ENCODE results near the gene GRK4. TPM values are rescaled to one million over a fixed set of nuclear protein-coding genes. Genes with fewer than 3 reads are reported as not detected.
"Not testable (repeated sequence)": the region's sequence is repeated elsewhere in the genome, so short reads cannot be mapped to it uniquely, and the experiment has no call there.

Gene GRK4
- total RNA-seq, 1 donor from 2014 or later = 4.7 TPM

DNA sequence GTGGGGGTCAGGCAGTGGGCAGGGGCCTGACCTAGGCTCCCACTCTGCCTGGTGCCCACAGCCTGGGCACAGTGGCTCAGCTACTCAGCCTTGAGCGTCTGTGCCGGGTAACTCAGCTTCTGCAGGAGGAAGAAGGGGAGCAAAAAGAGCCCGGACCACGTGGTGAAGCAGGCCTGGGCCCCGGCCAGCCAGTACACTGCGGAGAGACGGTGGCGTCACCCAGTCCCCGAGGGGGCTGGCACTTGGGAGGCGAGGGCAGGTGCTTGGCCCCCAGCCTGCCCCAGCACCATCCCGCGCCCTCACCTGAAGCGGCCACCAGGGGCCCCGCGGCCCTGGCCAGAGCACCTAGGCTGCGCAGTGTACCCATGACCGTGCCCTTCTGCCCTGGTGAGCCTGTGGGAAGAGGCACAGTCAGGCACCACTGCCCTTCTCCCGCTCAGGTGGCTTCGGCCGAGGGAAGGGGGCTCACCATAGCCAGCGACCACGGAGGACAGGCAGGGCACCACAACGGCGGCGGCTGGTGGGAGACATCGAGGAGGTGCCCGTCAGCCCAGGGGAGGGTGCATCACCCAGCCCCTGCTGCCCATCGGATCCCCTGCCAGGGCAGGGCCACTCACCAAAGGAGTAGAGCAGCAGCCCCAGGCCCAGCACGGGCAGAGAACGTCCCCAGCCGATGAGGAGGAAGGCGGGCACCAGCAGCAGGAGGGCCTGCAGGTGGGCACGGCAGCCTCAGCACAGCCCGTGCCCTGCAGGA is 32.4 kb upstream of the GRK4 start:
- DNase-seq (ENCODE audit: low read depth) = no peak

DNA sequence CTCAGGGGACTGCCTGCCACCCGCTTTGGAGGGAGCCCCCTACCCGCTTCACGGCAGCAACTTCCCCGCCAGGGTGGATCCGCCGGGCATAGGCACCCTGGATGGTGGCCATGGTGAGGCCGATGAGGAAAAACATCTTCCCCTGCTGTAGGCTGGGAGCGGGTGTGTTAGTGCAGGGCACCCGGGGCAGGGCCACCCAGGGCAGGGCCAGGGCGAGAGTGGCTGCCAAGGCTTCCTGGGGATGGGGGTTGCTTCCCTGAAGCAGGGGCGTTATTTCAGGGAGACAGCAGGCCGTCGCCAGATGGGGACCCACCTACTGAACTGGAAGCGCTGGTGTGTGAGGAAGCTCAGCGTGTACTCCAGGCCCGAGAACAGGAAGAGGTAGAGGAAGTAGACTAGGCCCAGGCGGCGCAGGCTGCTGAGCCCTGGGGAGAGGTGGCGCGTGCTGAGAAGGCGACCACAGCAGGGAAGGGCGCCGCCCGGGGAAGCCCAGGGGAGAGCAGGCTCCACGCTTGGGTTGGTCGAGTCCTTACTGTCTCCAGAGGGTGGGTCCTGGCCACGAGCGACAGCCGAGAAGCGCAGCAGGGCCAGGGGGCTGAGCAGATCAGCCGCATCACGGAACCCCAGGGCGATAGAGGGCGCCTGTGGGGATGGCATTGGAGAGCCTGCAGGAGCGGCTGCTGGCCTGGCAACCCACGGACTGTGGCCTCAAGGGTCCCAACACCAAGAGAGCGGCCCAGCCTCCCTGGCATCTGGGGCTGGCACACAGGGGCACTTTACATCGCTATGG is 31.7 kb upstream of the GRK4 start:
- no peak for DNase-seq (ENCODE audit: low read depth)

DNA sequence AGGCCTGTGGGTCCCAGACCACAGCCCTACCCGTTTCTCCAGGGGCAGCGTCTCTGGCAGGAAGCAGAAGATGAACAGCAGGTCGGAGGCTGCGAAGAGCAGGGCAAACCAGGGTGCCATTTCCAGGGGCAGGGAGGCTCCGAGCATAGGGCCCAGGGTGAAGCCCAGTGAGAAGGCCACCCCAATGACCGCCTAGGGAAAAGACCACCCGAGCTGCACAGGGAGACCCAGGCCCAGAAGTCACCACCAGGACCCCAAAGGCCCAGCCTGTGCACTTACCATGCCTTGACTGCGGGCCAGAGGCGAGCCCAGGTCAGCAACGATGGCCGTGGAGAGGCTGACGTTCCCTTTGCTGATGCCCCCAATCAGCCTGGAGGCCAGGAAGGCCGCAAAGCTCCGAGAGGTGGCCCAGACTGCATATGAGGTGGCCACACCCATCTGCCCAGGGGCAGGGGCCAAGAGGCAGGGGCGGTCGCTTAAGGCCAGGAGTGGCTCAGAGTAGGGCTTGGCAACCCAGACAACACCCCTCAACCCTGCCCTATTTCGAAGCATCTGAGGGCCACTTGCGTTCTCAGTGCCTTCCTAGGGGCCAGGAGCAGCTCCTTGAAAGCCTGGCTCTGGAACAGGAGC is 30.9 kb upstream of the GRK4 start:
- DNase-seq (ENCODE audit: low read depth) = no peak

DNA sequence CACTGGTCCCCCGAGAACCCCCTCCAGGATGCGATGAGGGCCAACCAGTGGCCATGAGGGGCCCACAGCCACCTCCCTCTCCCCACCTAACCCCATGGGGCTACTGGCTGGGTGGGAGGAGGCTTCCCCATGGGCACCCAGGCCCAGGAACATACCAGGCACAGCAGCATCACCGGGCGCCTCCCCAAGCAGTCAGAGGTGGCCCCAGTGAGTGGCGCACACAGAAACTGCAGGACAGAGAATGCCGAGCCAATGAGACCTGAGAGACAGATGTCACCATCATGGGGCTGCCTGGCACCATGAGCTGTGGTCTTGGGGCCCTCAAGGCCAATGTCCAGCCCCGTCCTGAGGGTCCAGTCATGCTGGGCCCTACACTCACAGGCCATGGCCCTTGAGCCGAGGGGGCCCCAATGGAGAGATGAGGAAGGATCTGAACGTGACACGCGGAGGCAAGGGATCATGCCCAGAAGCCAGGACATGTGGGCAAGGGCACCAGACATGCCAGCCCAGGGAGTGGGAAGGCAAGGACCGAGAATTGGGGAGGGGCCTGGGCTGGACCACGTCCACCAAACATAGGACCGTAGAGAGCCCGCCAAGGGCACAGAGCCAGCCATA is 30.3 kb upstream of the GRK4 start:
- no peak for DNase-seq (ENCODE audit: low read depth)

DNA sequence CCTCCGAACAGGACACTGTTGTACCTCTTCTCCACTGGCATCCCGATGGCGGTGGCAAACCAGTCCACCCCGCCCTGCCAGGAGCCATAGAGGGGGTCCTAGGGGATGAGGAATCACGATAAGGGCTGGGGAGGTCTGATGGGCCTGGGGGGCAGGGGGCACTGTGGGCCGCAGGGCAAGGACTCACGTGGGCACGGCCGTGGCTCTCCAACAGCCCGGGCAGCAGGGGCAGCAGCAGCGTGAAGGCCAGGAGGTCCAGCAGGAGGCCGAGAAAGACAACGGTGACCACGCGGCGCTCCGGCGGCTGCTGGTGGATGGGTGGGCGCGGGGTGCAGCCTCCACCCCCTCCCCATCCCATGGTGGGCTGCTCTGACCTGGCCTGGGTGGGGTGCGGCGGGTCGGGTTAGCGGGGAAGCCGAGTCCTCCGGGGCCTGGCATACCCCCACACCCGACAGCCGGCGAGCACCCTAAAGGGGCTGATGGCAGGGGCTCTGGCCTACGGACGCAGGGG is 29.8 kb upstream of the GRK4 start:
- no peak for DNase-seq (ENCODE audit: low read depth)

DNA sequence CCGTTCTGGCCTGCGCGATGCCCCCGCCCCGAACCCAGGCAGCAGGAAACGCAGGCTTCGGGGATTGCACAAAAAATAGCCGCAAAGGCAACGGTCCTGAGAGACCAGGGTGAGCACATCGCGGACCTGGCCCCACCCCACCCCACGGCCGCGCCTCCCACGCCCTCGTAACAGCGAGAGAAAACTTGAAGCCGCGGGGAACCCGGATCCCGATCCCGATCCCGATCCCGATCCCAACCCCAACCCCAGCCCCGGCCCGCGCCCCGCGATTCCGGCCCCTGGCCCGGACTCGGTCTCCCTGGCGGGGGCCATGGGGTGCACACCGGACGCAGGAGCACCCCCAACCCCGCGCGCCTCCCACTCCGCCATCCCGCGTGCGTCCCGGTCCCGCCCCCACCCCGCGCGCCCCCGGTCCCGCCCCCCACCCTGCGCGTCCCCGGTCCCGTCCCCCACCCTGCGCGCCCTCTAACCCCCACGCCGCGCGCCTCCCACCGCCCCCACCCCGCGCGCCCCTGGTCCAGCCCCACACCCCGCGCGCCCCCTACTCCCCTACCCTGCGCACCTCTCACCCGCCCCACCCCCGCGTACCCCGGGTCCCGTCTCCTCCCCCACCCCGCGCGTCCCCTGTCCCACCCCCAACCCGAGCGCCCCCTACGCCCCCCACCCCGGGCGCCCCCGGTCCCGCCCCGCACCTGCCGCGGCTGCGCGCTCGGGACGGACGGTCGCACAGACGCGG is 29.1 kb upstream of the GRK4 start:
- DNase-seq (ENCODE audit: low read depth) = peak; percentile 17

DNA sequence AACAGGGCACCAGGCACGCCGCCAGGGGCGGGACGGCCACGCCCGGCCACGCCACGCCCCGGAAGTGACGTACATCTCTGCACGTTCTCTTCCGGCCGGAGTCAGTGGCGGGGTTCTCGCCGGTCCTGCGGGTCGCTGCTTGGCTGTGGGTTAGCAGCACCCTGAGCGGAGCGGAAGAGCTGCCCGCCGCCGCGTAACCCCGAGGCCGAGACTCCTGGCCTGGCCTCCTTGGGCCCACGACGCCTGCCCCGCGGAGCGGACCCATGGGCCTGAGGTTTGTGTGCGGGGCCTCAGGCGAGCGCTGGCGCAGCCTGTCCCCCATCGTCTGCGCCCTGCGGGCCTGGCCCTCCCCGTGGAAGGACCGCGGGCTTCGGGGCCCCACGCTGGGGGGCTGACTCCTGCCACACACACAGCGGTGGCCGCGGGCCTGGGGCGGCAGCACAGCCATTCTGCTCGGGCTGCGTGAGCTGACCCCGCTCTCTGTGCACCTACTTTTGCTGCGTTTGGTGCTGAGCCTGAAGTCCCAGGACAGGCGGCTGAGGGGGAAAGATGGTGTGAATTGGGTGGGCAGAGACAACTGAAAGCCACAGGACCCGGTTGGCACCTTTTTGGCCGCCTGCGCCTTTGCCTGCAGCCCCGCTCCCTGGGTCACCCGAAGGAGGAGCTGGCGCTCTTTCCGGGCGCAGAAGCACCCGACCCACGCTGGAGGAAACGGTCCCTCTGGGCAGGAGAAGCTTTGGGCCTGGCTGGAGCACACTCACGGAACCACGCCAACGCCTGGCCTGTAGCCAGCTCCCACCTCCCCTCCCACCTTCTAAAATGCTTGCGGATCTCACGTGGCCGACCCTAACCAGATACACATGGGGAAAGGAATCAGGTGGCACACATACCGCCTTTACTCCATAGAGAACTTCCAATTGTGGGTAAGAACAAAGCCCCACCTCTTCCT is 28.3 kb upstream of the GRK4 start:
- DNase-seq (ENCODE audit: low read depth) = peak; percentile 72

DNA sequence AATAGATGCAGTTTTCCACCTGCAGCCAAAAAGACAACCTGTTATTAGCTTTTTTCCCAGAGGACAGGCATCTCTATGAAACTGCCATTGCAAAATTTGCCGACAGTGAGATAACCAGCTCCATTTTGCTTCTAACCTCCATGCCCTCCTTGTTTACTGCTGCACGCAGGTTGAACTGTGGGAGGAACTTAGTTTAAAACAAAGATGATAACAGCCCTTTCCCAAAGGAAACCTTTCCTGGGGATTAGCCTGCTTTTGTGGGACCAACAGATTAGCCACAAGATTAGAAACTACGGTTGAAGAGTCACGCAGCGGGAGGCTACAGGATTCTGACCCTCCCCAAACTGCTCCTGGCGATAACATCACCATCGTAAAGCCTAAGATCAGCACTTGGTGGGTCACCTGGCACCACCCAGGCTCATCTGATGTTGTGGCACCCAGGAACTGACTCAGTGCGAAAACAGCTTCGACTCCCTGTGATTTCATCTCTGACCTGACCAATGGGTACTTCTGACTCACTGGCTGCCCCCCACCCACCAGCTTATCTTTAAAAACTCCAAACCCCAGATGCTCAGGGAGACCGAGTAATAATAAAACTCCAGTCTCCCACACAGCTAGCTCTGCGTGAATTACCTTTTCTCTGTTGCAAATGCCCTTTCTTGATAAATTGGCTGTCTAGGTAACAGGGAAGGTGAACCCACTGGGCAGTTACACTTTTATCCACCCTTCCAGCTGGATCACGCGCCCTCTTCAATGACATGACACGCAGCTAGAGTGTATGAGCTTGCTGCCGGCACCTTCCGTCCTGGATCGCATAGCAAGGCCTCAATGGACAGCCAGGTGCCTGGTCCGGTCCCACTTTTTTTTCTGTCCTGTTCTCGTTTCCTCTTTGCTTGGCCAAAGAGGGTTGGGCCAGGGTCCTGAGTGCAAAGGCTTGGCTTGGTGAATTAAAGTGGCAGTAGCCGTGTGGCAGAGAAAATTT is 27.3 kb upstream of the GRK4 start:
- DNase-seq (ENCODE audit: low read depth) = peak; percentile 74

DNA sequence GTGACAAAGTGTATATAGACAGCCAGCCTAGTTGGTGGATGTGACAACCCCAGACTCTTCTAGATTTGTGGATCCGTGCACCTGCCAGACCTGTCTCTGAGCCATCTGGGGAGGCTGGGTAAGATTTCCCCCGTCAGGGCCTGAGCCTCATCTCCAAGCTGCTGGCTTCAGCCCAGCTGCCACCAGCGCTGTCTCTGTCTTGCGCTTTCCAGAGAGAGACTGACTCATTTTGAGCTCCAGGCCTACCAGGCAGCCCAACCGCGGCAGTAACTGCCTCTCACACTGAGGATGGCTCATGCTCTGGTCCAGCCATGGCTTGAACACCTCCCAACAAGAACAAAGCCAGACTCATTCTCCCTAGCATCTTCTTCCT is 26.6 kb upstream of the GRK4 start:
- DNase-seq (ENCODE audit: low read depth) = peak; percentile 54

DNA sequence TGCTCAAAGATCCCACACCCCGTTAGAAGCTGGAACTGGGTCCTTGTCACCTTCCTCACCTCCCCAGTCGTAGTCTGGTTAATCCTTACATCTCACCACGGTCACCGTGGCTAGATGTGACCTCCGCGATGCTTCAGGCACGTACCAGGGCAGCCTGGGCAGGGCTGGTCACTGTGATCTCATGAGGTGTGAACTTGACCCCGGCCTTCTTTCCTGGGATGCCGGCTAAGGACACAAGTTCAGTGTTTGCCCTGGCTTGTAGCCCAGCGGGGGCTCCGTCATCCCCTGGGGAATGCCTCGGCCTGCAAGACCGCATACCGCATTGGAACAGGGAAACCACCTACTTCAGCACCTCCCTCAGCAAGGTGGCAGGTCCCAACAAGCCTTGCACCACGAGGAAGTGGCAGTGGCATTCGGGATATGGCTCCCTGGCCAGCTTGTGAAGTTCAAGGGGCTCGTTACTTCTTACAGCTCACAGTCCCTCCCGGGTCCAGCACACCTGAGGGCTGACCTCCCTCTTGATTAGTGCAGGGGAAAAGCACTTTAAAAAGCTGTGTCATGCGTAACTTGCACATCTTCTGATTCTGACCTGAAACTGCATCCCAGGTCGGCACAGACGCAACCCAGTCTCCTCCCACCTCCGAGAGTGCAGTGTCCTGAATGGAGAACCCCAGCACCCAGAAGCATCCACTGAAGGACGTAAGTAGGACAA is 26.1 kb upstream of the GRK4 start:
- peak; percentile 72 for DNase-seq (ENCODE audit: low read depth)

DNA sequence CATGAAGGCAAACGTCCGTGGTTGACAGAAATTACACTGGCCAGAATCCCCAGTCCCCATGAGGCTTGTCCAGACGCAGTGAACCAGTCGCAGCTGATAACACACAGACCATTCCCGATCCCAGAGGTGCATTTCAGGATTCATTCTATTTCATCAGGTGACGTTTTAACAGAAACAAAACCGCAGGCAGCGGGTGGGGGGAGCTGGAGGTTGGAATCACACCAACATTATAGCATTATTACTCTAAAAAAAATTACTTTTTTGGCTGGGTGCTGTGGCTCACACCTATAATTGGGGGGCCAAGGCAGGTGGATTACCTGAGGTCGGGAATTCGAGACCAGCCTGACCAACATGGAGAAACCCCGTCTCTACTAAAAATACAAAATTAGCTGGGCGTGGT is 25.4 kb upstream of the GRK4 start:
- DNase-seq (ENCODE audit: low read depth) = no peak

DNA sequence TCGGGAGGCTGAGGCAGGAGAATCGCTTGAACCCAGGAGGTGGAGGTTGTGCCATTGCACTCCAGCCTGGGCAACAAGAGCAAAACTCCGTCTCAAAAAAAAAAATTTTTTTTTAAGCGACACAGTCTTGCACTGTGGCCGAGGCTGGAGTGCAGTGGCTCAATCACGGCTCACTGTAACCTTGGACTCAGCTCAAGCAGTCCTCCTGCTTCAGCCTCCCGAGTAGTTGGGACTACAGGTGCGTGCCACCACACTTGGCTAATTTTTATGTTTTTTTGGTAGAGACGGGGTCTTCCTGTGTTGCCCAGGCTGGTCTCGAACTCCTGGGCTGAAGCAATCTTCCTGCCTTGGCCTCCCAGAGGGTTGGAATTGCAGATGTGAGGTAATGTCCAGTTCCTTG is 25.0 kb upstream of the GRK4 start:
- not testable (repeated sequence) for DNase-seq (ENCODE audit: low read depth)

DNA sequence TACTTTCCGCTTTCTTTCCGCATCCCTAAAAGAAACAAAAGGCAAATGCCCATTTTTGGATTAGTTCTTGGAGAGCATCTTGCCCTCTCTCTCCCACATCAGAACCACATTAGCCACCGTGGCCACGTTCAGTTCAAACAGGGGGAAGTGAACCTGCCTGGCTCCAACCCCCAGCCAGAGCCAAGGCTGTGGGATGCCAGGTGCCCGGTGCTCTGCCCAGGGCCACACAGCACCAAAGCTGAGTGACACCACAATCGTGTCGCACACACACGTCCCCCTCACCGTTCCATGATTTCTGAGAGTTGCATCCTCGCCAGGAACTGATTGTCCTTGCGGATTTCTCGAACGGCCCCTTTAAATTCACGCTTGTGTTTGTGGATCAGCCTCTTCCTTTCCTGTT is 24.5 kb upstream of the GRK4 start:
- no peak for DNase-seq (ENCODE audit: low read depth)

DNA sequence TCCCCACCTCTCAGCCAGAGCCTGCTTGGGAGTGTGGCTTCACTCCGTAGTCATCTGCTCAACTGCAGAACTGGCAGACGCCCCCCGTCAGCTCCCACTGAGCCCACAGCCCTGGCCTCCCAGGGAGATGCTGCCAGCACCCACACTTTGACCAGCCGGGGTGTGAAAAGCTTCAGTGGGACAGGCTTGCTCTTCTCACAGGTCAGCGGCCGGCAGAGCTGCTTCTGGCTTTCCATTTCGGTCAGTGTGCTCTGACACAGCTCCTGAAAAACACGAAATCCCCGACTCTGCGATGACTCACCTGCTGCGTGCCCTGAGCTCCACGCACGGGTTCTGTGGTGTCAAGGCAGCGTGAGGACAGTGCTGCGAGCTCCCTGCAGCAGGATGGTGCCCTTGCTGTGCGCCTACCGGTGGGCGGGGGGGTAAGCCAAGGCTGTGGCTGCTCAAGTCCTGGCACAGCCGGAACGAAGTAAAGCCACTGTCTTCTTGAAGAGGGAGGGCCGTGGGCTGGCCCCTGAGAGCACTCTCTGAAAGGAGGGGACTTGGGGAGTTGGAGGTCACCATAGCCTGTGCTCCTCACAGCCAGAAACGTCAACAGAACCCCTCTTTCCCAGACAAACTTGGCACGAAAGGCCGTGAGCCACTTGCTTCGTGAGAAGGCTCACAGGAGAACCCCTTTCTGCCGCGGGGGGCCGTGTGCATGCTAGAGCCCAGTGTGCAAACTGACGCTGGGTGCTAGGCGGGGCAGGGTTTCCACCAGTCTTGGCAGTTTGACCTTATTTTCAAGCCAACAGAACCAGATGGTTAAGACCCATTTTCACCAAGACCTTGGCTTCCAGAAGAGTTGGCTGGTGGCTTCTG is 23.8 kb upstream of the GRK4 start:
- no peak for DNase-seq (ENCODE audit: low read depth)

DNA sequence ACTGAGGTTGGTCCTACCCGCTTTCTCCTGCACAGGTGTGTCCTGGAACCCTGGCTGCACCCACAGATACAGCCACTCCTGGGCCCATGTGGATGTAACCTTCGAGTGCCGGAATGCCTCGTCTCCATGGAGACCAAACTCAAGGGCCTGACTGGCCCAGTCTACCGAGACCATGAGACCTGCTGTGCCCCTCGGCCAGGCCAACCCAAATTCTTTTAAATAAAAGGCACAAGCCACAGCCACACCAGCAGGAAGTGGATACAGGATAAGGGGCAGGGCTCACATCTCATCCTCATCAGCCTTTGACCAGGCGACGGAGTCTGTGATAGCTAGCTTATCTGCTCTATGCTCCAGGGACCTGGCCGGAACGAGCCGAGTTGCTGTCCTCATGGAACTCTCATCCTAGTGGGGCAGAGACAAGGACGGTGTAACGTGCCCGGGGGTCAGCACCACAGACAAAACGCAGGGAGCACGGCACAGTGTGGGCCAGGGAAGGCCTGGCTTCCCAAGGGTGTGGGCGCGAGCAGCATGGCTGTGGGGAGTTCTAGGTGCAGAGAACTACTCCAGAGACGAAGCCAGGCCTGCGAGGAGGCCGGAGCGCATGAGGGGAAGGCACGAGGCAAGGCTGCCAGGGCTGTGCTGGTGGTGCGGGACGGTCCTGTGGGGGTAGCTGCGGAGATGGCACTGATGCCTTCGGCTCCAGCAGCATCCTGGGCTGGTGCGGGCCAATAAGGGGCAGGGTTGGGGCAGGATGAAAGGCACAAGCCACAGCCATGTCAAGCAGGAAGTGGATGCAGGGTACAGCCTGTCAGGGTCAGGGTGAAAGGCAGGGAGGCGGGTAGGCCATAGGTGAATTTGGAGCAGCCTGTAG is 22.9 kb upstream of the GRK4 start:
- DNase-seq (ENCODE audit: low read depth) = no peak
